NCI-H345 treated with DMSO at 0.1 percent for 48 hours (cell line): ENCODE measurements around the gene INMT.

Experiments
- DNase-seq: peaks from one replicate; lab custom pipeline; 2025; ENCODE audit not compliant: unreplicated experiment; lab: John Stamatoyannopoulos, UW

INMT gene

GRCh38 chr7:30750683-30751650, 968 bp upstream of the INMT start:
- DNase-seq: no peak

GRCh38 chr7:30752484-30752883, 549 bp downstream of the INMT start:
- no peak for DNase-seq

- no peak for DNase-seq
Observed at GRCh38 chr7:30752979-30753378, 1.0 kb downstream of the INMT start.

GRCh38 chr7:30754315-30754877, 2.5 kb downstream of the INMT start:
- DNase-seq: no peak

GRCh38 chr7:30755384-30756154, 3.6 kb downstream of the INMT start:
- DNase-seq: no peak

GRCh38 chr7:30757342-30757692, 5.4 kb downstream of the INMT start:
- no peak for DNase-seq

- DNase-seq: no peak
Observed at GRCh38 chr7:30760514-30761213, 8.7 kb downstream of the INMT start.

GRCh38 chr7:30761214-30762156, 9.6 kb downstream of the INMT start:
- DNase-seq: no peak

- DNase-seq: no peak
Observed at GRCh38 chr7:30764030-30764975, 12.4 kb downstream of the INMT start.

GRCh38 chr7:30765408-30765807, 13.5 kb downstream of the INMT start:
- no peak for DNase-seq

- DNase-seq: no peak
Observed at GRCh38 chr7:30770845-30771173, 18.9 kb downstream of the INMT start.

GRCh38 chr7:30771174-30771879, 19.4 kb downstream of the INMT start, which contains the start of gene MINDY4:
Gene MINDY4 (plus strand): TSS chr7:30771417. CDS start chr7:30771494, 77 bp downstream.
- peak; percentile 10 for DNase-seq

GRCh38 chr7:30771880-30772425, 20.0 kb downstream of the INMT start:
- no peak for DNase-seq

GRCh38 chr7:30772984-30773383, 21.0 kb downstream of the INMT start:
- no peak for DNase-seq

- DNase-seq: no peak
Observed at GRCh38 chr7:30775992-30776391, 24.1 kb downstream of the INMT start.

GRCh38 chr7:30776971-30777370, 25.0 kb downstream of the INMT start:
- no peak for DNase-seq

- DNase-seq: no peak
Observed at GRCh38 chr7:30778255-30779025, 26.5 kb downstream of the INMT start.
